Loucy (cell line): ENCODE data around the gene C20orf204.

Source experiments
- CTCF ChIP-seq: fragments of 200-600 bp; sonication (generic); conservative IDR thresholded peaks from 2 replicates; pipeline ENCODE4 v1.5.1; 2014; ENCODE audit warnings: mild to moderate bottlenecking, antibody characterized with exemption, low read length
- EZH2phosphoT487 ChIP-seq: fragments of 200-600 bp; IDR thresholded peaks from 2 replicates; pipeline ENCODE4 v1.6.1; 2018; ENCODE audit warnings: antibody characterized with exemption, mild to moderate bottlenecking, moderate library complexity, borderline replicate concordance

- no peak for TF ChIP-seq CTCF
- no peak for TF ChIP-seq EZH2phosphoT487
Measured at GRCh38 chr20:64074963-64075362, 39.0 kb downstream of the C20orf204 start.
